Liver (tissue), 3 donors: ENCODE measurements around the gene GIT2.

Source experiments
- EGR1 ChIP-seq, 2 donors: IDR thresholded peaks; 2 replicates each; pipeline ENCODE4 v1.6.1; 2016 to 2018; ENCODE audit warnings: antibody characterized with exemption in 2 of 2, low read depth in 2 of 2
- FOXA1 ChIP-seq: IDR thresholded peaks from 2 replicates; pipeline ENCODE4 v1.6.1; 2016; ENCODE audit warnings: antibody characterized with exemption
- GABPA ChIP-seq, 2 donors: IDR thresholded peaks in 1 of 2; conservative IDR thresholded peaks in 1 of 2; 2 replicates each; pipeline ENCODE4 v1.6.1; 2016; ENCODE audit warnings: antibody characterized with exemption in 2 of 2, mild to moderate bottlenecking in 1 of 2, moderate library complexity in 1 of 2
- JUND ChIP-seq, 2 donors: IDR thresholded peaks; 2 replicates each; pipeline ENCODE4 v1.6.1; 2016; ENCODE audit warnings: antibody characterized with exemption in 2 of 2
- RAD21 ChIP-seq, 2 donors: IDR thresholded peaks; 2 replicates each; pipeline ENCODE4 v1.6.1; 2016; ENCODE audit warnings: antibody characterized with exemption in 2 of 2, mild to moderate bottlenecking in 2 of 2
- RXRA ChIP-seq, 2 donors: IDR thresholded peaks; 2 replicates each; pipeline ENCODE4 v1.6.1; 2017 to 2018; ENCODE audit warnings: antibody characterized with exemption in 2 of 2, mild to moderate bottlenecking in 1 of 2
- SP1 ChIP-seq: IDR thresholded peaks from 2 replicates; pipeline ENCODE4 v1.6.1; 2018; ENCODE audit warnings: antibody characterized with exemption, mild to moderate bottlenecking
- TAF1 ChIP-seq: conservative IDR thresholded peaks from 2 replicates; pipeline ENCODE4 v1.6.1; 2016; ENCODE audit warnings: antibody characterized with exemption, mild to moderate bottlenecking
- YY1 ChIP-seq: IDR thresholded peaks from 2 replicates; pipeline ENCODE4 v1.6.1; 2016; ENCODE audit warnings: antibody characterized with exemption, mild to moderate bottlenecking
- TF ChIP-seq, protein P1 (sequence below): fragments of 150-350 bp; IDR thresholded peaks from 2 replicates; pipeline ENCODE4 v1.5.1; 2017; ENCODE audit warnings: improper control_type of control experiment, low read depth, low read length; ENCODE audit not compliant: missing input control
- TF ChIP-seq, protein P2 (sequence below): IDR thresholded peaks from 2 replicates; pipeline ENCODE4 v1.6.1; 2016; ENCODE audit warnings: antibody characterized with exemption
- TF ChIP-seq, protein P3 (sequence below): IDR thresholded peaks from 2 replicates; pipeline ENCODE4 v1.6.1; 2016; ENCODE audit warnings: antibody characterized with exemption
- TF ChIP-seq, protein P4 (sequence below): IDR thresholded peaks from 2 replicates; pipeline ENCODE4 v1.6.1; 2016; ENCODE audit warnings: antibody characterized with exemption
- TF ChIP-seq, protein P5 (sequence below): IDR thresholded peaks from 2 replicates; pipeline ENCODE4 v1.6.1; 2016; ENCODE audit warnings: antibody characterized with exemption, mild to moderate bottlenecking
- donor health status: healthy.
- donor health status: healthy.

DNA sequence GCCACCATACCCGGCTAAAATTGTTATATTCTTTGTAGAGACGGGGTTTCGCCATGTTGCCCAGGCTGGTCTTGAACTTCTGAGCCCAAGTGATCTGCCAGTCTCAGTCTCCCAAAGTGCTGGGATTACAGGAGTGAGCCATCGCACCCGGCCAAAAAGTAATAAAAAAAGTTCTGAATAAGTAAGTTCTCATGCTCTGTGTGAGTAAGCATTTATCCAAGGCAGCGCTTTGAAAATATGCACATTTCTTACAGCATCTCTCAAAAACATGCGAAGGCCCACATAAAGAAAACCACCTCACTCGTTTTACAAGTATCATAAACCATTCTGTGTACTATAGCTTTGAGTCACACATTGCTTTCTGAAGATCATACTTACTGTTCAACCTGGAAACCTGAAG lies 8.6 kb downstream of the GIT2 start:
- TF ChIP-seq SP1 (no peak), EGR1 (IDR thresholded peaks at IDR 0.05; ENCODE audit: low read depth in 2 of 2) (no peak), TAF1 (no peak), GABPA (IDR thresholded peaks at IDR 0.05 in 1 of 2, conservative IDR thresholded peaks at IDR 0.05 in 1 of 2) (no peak), YY1 (no peak), RAD21 (IDR thresholded peaks at IDR 0.05) (no peak), RXRA (IDR thresholded peaks at IDR 0.05) (no peak), FOXA1 (no peak), JUND (IDR thresholded peaks at IDR 0.05) (no peak)
- TF ChIP-seq, protein P1, sequence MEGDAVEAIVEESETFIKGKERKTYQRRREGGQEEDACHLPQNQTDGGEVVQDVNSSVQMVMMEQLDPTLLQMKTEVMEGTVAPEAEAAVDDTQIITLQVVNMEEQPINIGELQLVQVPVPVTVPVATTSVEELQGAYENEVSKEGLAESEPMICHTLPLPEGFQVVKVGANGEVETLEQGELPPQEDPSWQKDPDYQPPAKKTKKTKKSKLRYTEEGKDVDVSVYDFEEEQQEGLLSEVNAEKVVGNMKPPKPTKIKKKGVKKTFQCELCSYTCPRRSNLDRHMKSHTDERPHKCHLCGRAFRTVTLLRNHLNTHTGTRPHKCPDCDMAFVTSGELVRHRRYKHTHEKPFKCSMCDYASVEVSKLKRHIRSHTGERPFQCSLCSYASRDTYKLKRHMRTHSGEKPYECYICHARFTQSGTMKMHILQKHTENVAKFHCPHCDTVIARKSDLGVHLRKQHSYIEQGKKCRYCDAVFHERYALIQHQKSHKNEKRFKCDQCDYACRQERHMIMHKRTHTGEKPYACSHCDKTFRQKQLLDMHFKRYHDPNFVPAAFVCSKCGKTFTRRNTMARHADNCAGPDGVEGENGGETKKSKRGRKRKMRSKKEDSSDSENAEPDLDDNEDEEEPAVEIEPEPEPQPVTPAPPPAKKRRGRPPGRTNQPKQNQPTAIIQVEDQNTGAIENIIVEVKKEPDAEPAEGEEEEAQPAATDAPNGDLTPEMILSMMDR = no peak
- TF ChIP-seq, protein P2, sequence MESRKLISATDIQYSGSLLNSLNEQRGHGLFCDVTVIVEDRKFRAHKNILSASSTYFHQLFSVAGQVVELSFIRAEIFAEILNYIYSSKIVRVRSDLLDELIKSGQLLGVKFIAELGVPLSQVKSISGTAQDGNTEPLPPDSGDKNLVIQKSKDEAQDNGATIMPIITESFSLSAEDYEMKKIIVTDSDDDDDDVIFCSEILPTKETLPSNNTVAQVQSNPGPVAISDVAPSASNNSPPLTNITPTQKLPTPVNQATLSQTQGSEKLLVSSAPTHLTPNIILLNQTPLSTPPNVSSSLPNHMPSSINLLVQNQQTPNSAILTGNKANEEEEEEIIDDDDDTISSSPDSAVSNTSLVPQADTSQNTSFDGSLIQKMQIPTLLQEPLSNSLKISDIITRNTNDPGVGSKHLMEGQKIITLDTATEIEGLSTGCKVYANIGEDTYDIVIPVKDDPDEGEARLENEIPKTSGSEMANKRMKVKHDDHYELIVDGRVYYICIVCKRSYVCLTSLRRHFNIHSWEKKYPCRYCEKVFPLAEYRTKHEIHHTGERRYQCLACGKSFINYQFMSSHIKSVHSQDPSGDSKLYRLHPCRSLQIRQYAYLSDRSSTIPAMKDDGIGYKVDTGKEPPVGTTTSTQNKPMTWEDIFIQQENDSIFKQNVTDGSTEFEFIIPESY = no peak
- TF ChIP-seq, protein P3, sequence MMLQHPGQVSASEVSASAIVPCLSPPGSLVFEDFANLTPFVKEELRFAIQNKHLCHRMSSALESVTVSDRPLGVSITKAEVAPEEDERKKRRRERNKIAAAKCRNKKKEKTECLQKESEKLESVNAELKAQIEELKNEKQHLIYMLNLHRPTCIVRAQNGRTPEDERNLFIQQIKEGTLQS = no peak
- TF ChIP-seq, protein P4, sequence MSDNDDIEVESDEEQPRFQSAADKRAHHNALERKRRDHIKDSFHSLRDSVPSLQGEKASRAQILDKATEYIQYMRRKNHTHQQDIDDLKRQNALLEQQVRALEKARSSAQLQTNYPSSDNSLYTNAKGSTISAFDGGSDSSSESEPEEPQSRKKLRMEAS = no peak
- TF ChIP-seq, protein P5, sequence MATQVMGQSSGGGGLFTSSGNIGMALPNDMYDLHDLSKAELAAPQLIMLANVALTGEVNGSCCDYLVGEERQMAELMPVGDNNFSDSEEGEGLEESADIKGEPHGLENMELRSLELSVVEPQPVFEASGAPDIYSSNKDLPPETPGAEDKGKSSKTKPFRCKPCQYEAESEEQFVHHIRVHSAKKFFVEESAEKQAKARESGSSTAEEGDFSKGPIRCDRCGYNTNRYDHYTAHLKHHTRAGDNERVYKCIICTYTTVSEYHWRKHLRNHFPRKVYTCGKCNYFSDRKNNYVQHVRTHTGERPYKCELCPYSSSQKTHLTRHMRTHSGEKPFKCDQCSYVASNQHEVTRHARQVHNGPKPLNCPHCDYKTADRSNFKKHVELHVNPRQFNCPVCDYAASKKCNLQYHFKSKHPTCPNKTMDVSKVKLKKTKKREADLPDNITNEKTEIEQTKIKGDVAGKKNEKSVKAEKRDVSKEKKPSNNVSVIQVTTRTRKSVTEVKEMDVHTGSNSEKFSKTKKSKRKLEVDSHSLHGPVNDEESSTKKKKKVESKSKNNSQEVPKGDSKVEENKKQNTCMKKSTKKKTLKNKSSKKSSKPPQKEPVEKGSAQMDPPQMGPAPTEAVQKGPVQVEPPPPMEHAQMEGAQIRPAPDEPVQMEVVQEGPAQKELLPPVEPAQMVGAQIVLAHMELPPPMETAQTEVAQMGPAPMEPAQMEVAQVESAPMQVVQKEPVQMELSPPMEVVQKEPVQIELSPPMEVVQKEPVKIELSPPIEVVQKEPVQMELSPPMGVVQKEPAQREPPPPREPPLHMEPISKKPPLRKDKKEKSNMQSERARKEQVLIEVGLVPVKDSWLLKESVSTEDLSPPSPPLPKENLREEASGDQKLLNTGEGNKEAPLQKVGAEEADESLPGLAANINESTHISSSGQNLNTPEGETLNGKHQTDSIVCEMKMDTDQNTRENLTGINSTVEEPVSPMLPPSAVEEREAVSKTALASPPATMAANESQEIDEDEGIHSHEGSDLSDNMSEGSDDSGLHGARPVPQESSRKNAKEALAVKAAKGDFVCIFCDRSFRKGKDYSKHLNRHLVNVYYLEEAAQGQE = no peak
